ACC112 (cell line): ENCODE measurements around the gene CFDP1.
"Not testable (repeated sequence)": the region's sequence is repeated elsewhere in the genome, so short reads cannot be mapped to it uniquely, and the experiment has no call there.

ENCODE experiments used
- H2AFZ ChIP-seq: fragments of 200-600 bp; sonication (generic); one replicate; pipeline ENCODE4 v1.6.0; 2017; ENCODE audit warnings: antibody characterized with exemption, low read length; ENCODE audit not compliant: unreplicated experiment
- H3K27ac ChIP-seq: fragments of 200-600 bp; sonication (generic); 2 replicates; pipeline ENCODE4 v1.5.1; 2014; ENCODE audit warnings: low read depth, mild to moderate bottlenecking, antibody characterized with exemption, low read length, moderate library complexity
- H3K27me3 ChIP-seq: fragments of 200-600 bp; sonication (generic); 2 replicates; pipeline ENCODE4 v1.6.1; 2014; ENCODE audit warnings: mild to moderate bottlenecking, antibody characterized with exemption, low read length, moderate library complexity, mixed read lengths; ENCODE audit not compliant: insufficient read depth
- H3K36me3 ChIP-seq: fragments of 200-600 bp; sonication (generic); 2 replicates; pipeline ENCODE4 v1.6.1; 2016; ENCODE audit warnings: mild to moderate bottlenecking, antibody characterized with exemption, low read length, moderate library complexity, mixed read lengths; ENCODE audit not compliant: insufficient read depth
- H3K4me1 ChIP-seq: fragments of 200-600 bp; sonication (generic); one replicate; pipeline ENCODE4 v1.6.1; 2016; ENCODE audit warnings: low read length, mixed read lengths; ENCODE audit not compliant: insufficient read depth, unreplicated experiment, control insufficient read depth
- H3K4me3 ChIP-seq: fragments of 200-600 bp; sonication (generic); 2 replicates; pipeline ENCODE4 v1.5.1; 2014; ENCODE audit warnings: mild to moderate bottlenecking, low read depth, low read length
- H3K79me2 ChIP-seq: fragments of 200-600 bp; sonication (generic); one replicate; pipeline ENCODE4 v1.6.0; 2016; ENCODE audit warnings: low read length; ENCODE audit not compliant: control insufficient read depth, unreplicated experiment, insufficient read depth

Gene CFDP1

DNA sequence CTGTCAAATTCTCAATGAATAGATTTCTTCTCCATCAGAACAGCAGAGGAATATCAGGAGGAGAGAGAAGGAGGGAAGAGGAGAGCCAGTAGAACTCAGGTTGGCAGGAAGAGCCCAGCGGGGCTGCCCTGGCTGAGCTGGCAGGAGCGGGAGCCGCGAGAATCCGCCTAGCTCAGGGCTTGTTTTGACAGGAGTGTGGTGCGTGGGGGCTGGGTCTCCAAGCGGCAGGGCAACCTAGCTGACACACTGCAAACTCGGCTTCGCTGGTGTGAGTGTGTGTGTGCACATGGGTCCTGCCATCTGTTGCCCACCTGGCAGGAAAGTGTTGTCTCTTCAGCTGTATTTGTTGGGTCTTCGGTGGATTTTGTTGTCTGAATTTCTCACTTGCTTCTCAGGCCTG is 154.0 kb downstream of the CFDP1 start:
- Histone ChIP-seq H3K27ac (no peak overlapping the region), H3K27me3 (no peaks in the 10 kb centered on the region), H3K79me2 (no peaks in the 10 kb centered on the region), H3K4me3 (no peak overlapping the region), H3K4me1 (no peaks in the 10 kb centered on the region), H3K36me3 (no peaks in the 10 kb centered on the region), H2AFZ (no peak overlapping the region)

GRCh38 chr16:75273054-75273925 is 160.0 kb downstream of the CFDP1 start:
- H3K79me2 ChIP-seq: no peaks in the 10 kb centered on the region

DNA sequence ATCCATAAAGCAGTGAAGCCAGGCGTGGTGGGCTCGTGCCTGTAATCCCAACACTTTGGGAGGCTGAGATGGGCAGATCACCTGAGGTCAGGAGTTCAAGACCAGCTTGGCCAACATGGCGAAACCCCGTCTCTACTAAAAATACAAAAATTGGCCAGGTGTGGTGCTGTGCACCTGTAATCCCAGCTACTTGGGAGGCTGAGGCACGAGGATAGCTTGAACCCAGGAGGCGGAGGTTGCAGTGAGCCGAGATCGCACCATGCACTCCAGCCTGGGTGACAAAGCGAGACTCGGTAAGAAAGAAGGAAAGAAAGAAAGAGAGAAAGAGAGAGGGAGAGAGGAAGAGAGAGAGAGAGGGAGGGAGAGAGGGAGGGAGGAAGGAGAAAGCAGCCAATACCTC is 160.7 kb downstream of the CFDP1 start:
- H3K4me1 ChIP-seq: peaks cover 13% of the 10 kb centered on the region
- not testable (repeated sequence) for H3K36me3 ChIP-seq, H3K79me2 ChIP-seq, H3K27ac ChIP-seq, H3K4me3 ChIP-seq, H2AFZ ChIP-seq, H3K27me3 ChIP-seq

More at GRCh38 chr16:75273054-75273925, 160.0 kb downstream of the CFDP1 start:
- no peak overlapping the region for H3K27ac ChIP-seq
- no peak overlapping the region for H3K4me3 ChIP-seq
- H3K36me3 ChIP-seq: no peaks in the 10 kb centered on the region
- H3K4me1 ChIP-seq: peaks cover 7% of the 10 kb centered on the region
- no peaks in the 10 kb centered on the region for H3K27me3 ChIP-seq
- no peak overlapping the region for H2AFZ ChIP-seq

GRCh38 chr16:75272097-75272551 is 161.2 kb downstream of the CFDP1 start:
- Histone ChIP-seq H3K4me1 (peaks cover 16% of the 10 kb centered on the region), H3K4me3 (no peak overlapping the region), H3K27ac (no peak overlapping the region), H3K79me2 (no peaks in the 10 kb centered on the region), H2AFZ (no peak overlapping the region), H3K36me3 (no peaks in the 10 kb centered on the region), H3K27me3 (no peaks in the 10 kb centered on the region)

DNA sequence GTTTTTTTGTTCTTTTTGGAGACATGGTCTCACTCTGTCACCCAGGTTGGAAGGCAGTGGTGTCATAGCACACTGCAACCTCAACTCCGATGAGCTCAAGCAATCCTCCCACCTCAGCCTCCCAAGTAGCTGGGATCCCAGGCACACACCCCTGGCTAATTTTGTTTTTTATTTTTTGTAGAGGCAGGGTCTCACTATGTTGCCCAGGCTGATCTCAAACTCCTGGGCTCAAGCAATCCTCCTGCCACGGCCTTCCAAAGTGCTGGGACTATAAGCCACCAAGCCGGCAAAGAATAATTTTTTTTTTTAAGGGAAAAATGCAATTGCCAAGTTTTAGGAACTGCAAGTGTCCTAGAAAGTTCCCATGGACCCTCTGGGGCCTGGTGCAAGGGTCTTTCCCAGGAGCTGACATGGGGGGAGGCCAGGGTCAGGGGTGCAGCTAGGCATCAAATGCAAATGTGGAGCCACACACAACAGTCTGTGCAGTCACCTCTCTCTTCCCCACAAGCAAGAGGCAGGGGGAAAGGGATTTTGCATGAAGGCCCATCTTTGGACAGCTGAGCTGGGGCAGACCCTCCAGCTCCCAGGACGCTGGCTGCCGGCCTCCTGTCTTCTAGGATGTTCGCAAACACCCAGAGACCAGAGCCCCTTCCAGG is 161.7 kb downstream of the CFDP1 start:
- no peaks in the 10 kb centered on the region for H3K27me3 ChIP-seq
- H3K27ac ChIP-seq: no peak overlapping the region
- no peaks in the 10 kb centered on the region for H3K79me2 ChIP-seq
- H3K36me3 ChIP-seq: no peaks in the 10 kb centered on the region
- H3K4me1 ChIP-seq: peaks cover 20% of the 10 kb centered on the region
- no peak overlapping the region for H2AFZ ChIP-seq
- H3K4me3 ChIP-seq: no peak overlapping the region

- H2AFZ ChIP-seq, H3K27me3 ChIP-seq, H3K36me3 ChIP-seq, H3K27ac ChIP-seq, H3K4me3 ChIP-seq: not testable (repeated sequence)
- H3K79me2 ChIP-seq: peaks cover 14% of the 10 kb centered on the region
- peaks cover 23% of the 10 kb centered on the region for H3K4me1 ChIP-seq
Measured at GRCh38 chr16:75269358-75269757, 163.9 kb downstream of the CFDP1 start.

- no peak overlapping the region for H2AFZ ChIP-seq
- peaks cover 30% of the 10 kb centered on the region for H3K79me2 ChIP-seq
- no peak overlapping the region for H3K27ac ChIP-seq
- H3K4me1 ChIP-seq: peaks cover 32% of the 10 kb centered on the region
- no peaks in the 10 kb centered on the region for H3K36me3 ChIP-seq
- no peak overlapping the region for H3K4me3 ChIP-seq
- H3K27me3 ChIP-seq: no peaks in the 10 kb centered on the region
Measured at GRCh38 chr16:75267631-75268264, 165.6 kb downstream of the CFDP1 start.

DNA sequence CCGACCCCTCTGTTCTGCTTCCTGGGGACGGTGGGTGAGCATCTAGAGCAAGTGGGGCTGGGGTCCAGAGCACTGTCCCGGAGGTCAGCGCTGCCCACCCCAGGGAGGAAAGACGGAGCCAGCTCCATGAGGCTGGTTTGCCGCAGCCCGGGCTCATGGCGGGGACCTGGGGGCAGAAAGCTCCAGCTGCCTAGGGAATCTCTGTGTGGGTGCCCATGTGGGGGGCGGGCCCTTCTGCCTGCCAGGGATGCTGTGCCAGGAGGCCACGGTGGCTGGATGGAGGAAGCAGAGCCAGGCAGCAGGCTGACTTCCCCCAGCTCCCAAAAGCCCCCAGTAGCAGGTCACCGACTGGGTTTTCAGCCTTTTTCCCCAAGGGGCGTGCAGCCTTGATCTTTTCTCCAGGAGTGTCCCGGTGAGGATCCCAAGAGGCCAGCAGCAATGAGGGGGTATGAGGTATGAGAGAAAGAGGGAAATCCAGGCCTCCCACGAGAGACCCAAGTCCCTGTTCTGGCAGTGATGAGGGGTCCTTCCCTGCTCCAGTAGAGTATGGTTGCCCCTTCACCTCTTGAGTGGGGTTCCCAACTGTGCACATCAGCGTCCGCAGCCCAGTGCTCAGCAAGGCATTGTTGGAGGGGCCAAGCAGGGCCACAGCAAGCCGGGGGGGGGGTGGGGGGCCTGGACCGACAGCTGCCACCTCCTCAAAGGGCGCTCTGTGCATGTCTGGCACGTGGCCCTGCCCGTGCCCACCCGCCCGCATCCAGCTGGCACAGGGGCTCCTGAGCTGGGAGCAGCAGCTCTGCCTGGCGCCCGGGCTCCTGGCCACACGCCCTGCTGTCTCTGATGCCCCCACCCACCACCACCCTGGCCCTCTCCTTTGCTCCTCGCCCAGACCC is 166.3 kb downstream of the CFDP1 start:
- Histone ChIP-seq H3K27me3 (no peaks in the 10 kb centered on the region), H2AFZ (no peak overlapping the region), H3K4me3 (peak overlapping the region; percentile 99), H3K79me2 (peaks cover 38% of the 10 kb centered on the region), H3K27ac (no peak overlapping the region), H3K36me3 (no peaks in the 10 kb centered on the region), H3K4me1 (peaks cover 40% of the 10 kb centered on the region)

DNA sequence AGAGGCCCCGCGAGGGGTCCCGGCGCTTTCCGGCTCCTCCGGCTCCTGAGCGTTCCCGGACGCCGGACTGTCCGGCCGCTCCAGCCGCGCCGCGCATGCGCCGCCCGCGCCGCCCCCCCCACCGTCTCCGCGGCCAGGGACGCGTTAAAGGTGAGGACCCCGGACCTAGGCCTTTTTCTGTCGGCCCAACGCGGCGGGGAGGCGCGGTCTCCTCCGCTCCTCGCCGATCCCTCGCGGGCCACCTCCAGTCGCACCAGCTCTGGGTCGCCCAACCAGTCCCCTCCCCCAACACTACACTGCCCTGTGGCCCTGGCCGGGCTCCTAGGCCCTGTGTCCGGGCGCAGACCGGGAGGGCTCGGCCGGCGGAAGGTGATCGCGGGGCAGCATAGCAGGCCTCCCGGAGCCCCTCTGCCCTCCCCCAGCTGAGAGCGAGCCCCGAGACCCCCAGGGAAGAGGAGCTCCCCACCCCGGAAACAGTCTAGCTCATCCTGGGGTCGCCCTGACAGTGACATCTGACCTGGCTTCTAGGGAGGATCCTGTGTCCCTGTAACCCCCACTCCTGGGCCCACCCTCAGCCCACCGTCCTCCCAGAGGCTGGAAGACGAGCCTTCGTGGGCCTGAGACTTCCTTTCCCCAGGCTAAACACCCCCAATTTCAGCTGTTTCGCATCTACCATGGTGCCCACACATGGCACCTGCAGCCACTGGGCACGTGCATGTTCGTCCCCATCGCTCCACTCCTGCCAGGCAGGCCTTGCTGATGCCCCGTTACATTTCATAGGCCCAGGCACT is 167.2 kb downstream of the CFDP1 start:
- Histone ChIP-seq H3K4me1 (peaks cover 43% of the 10 kb centered on the region), H3K27me3 (no peaks in the 10 kb centered on the region), H2AFZ (peak overlapping the region; percentile 91), H3K27ac (peak overlapping the region; percentile 82; the same call in 1 of the 2 replicates), H3K36me3 (no peaks in the 10 kb centered on the region), H3K79me2 (peaks cover 46% of the 10 kb centered on the region), H3K4me3 (peak overlapping the region; percentile 99)
